ENCODE data around the gene PID1.

Gene PID1

DNA sequence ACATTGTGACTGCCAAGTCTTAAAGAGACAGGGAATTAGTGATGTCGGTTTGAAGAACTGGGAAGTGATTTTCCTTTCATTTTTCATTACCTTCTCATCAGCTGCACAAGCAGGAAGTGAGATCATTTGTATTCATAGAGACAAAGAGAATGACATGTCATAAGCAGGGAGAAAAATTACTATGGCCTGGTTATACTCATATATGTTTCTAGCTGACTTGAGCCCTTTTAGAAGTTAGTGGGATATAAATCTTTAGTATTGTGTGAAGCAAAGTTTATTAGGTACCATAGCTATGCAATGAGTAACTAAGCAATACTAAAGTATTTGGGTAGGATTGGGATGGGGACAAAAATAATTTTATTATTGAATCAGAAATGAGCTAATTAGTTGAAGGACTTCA is 284.1 kb downstream of the PID1 start:
- no peak overlapping the region for H3K4me3 ChIP-seq (ENCODE audit: control insufficient read depth, low read depth, low read length)
- TF ChIP-seq, protein P1, sequence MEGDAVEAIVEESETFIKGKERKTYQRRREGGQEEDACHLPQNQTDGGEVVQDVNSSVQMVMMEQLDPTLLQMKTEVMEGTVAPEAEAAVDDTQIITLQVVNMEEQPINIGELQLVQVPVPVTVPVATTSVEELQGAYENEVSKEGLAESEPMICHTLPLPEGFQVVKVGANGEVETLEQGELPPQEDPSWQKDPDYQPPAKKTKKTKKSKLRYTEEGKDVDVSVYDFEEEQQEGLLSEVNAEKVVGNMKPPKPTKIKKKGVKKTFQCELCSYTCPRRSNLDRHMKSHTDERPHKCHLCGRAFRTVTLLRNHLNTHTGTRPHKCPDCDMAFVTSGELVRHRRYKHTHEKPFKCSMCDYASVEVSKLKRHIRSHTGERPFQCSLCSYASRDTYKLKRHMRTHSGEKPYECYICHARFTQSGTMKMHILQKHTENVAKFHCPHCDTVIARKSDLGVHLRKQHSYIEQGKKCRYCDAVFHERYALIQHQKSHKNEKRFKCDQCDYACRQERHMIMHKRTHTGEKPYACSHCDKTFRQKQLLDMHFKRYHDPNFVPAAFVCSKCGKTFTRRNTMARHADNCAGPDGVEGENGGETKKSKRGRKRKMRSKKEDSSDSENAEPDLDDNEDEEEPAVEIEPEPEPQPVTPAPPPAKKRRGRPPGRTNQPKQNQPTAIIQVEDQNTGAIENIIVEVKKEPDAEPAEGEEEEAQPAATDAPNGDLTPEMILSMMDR (conservative IDR thresholded peaks at IDR 0.05; ENCODE audit: control insufficient read depth, insufficient read depth, low read depth, low read length), result no peak
- DNase-seq (ENCODE audit: low read depth), result no peak

DNA sequence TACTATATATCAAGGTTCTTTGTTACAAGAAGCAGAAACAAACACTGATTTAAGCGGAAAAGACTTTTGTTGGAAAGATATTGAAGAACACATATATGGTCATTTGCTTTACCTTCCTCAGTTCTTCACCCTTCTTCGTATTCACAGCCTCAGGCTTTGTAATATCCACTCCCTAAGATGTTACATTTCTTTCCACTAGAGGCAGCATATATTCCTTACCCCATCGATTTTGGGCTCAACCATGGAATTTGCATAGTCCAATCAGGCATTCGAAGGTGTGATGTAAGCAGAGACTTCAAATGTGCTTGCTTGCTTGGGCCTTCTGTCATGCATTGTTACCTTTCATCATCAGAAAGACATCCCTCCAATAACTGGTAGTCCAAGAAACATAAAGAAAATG is 287.4 kb downstream of the PID1 start:
- H3K4me3 ChIP-seq (ENCODE audit: control insufficient read depth, low read depth, low read length), result no peak overlapping the region
- DNase-seq (ENCODE audit: low read depth), result no peak
- TF ChIP-seq, protein P1 (conservative IDR thresholded peaks at IDR 0.05; ENCODE audit: control insufficient read depth, insufficient read depth, low read depth, low read length), result no peak

DNA sequence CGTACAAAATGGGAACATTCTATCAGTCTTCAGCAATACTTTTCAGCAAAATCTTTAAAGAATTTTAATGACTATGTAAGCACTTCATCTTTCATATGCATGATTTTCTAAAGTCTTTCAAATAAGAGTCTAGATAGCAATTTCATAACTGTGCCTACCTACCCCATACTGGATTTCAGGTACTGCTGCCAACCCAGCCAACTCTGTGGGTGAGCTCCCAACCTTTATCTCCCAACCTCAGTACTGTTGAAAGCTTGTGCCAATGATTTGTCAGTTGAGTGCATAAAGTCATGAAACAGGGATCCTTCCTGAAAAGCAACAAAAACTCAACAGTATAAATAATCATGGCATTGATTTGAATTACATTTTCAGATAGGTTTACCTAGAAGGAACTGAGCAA is 296.9 kb downstream of the PID1 start:
- TF ChIP-seq, protein P1 (conservative IDR thresholded peaks at IDR 0.05; ENCODE audit: control insufficient read depth, insufficient read depth, low read depth, low read length), result no peak
- DNase-seq (ENCODE audit: low read depth), result no peak
- H3K4me3 ChIP-seq (ENCODE audit: control insufficient read depth, low read depth, low read length), result no peak overlapping the region
